Fibroblast of lung (primary cell): ENCODE measurements around the gene ROBO1. TPM values are rescaled to one million over a fixed set of nuclear protein-coding genes. Genes with fewer than 3 reads are reported as not detected.
A peak's percentile ranks its signal among the peaks of the same experiment; 100 is the strongest.

Experiments used
- DNase-seq, 2 donors: peaks; one replicate each; pipeline versions ENCODE4 v3.0.0 to v3.0.0-alpha.2; 2010; ENCODE audit warnings: low read depth in 2 of 2
- H2AFZ ChIP-seq: 2 replicates; pipeline ENCODE4 v1.5.1; 2012; ENCODE audit warnings: low read length, control low read depth, inconsistent platforms
- H3K27ac ChIP-seq: 2 replicates; pipeline ENCODE4 v1.5.1; 2011; ENCODE audit warnings: low read length, control low read depth; ENCODE audit not compliant: insufficient read depth
- H3K27me3 ChIP-seq: 2 replicates; pipeline ENCODE4 v1.5.1; 2011; ENCODE audit warnings: mild to moderate bottlenecking, low read length; ENCODE audit not compliant: control insufficient read depth, insufficient read depth
- H3K36me3 ChIP-seq: 2 replicates; pipeline ENCODE4 v1.5.1; 2011; ENCODE audit warnings: low read length; ENCODE audit not compliant: control insufficient read depth, insufficient read depth
- H3K4me1 ChIP-seq: 2 replicates; pipeline ENCODE4 v1.5.1; 2011; ENCODE audit warnings: low read length; ENCODE audit not compliant: control insufficient read depth, insufficient read depth; ENCODE audit errors: extremely low read depth
- H3K4me2 ChIP-seq: 2 replicates; pipeline ENCODE4 v1.5.1; 2011; ENCODE audit warnings: low read length, control low read depth; ENCODE audit not compliant: insufficient read depth; ENCODE audit errors: extremely low read depth
- H3K4me3 ChIP-seq, 4 experiments: fragments of 200-600 bp in 1 of 4; sonication (generic) in 1 of 4; replicated peaks in 1 of 4; 2 replicates each; pipeline ENCODE4 v1.5.1; 2011 to 2016; ENCODE audit warnings: low read length in 4 of 4, low read depth in 3 of 4, mild to moderate bottlenecking in 3 of 4, control low read depth in 2 of 4, inconsistent platforms in 1 of 4, mixed read lengths in 1 of 4; ENCODE audit not compliant: insufficient read depth in 1 of 4; ENCODE audit errors: control extremely low read depth in 1 of 4
- H3K79me2 ChIP-seq: 2 replicates; pipeline ENCODE4 v1.5.1; 2012; ENCODE audit warnings: mild to moderate bottlenecking, low read length, inconsistent platforms; ENCODE audit not compliant: control insufficient read depth, insufficient read depth
- H3K9ac ChIP-seq: 2 replicates; pipeline ENCODE4 v1.5.1; 2011; ENCODE audit warnings: mild to moderate bottlenecking, low read length, control low read depth; ENCODE audit not compliant: insufficient read depth
- H3K9me3 ChIP-seq: 2 replicates; pipeline ENCODE4 v1.5.1; 2012; ENCODE audit warnings: low read depth, low read length; ENCODE audit not compliant: control insufficient read depth, insufficient read depth
- H4K20me1 ChIP-seq: 2 replicates; pipeline ENCODE4 v1.5.1; 2011; ENCODE audit warnings: low read length; ENCODE audit not compliant: control insufficient read depth, insufficient read depth; ENCODE audit errors: extremely low read depth
- CTCF ChIP-seq, 2 donors: IDR thresholded peaks in 1 of 2; conservative IDR thresholded peaks in 1 of 2; 1 replicate in 1 of 2; 2 replicates in 1 of 2; pipeline ENCODE4 v1.5.1; 2011 to 2012; ENCODE audit warnings: low read length in 2 of 2, control low read depth in 1 of 2, inconsistent platforms in 1 of 2, low read depth in 1 of 2, mild to moderate bottlenecking in 1 of 2
- EZH2 ChIP-seq: IDR thresholded peaks from 2 replicates; pipeline ENCODE4 v1.5.1; 2012; ENCODE audit warnings: low read length, control low read depth, mild to moderate bottlenecking; ENCODE audit errors: missing control alignments
- polyA plus RNA-seq, 2 donors: library from polyadenylated mRNA; depleted of rRNA in 1 of 2; stranded (reverse) in 1 of 2; unstranded in 1 of 2; fragments of >200 nt; gene quantifications; 2 replicates each; pipeline ENCODE4 v1.2.1, GENCODE V29; 2011 to 2012; ENCODE audit warnings: missing spikeins in 1 of 2
- total RNA-seq: library from RNA; depleted of rRNA; stranded (reverse); fragments of >200 nt; gene quantifications from 2 replicates; pipeline ENCODE4 v1.2.1, GENCODE V29; 2014

The ROBO1 gene
- total and polyA plus RNA-seq, 2 donors (not counting 1 experiment from before 2014, with no cell fraction given): 53.8 to 104 TPM

- Histone ChIP-seq H3K79me2 (peaks cover 20% of the 10 kb centered on the region), H3K4me2 (peak overlapping the region; percentile 41)
These were observed 754.8 kb downstream of the ROBO1 start for GRCh38 chr3:79012946-79013362.

GRCh38 chr3:79012530-79012913 is 755.3 kb downstream of the ROBO1 start:
- Histone ChIP-seq H3K9ac (no peak overlapping the region), H2AFZ (no peak overlapping the region), H4K20me1 (no peaks in the 10 kb centered on the region)

More at GRCh38 chr3:79012946-79013362, 754.8 kb downstream of the ROBO1 start:
- no peak overlapping the region for H2AFZ ChIP-seq
- no peaks in the 10 kb centered on the region for H4K20me1 ChIP-seq
- no peaks in the 10 kb centered on the region for H3K9me3 ChIP-seq
- no peak overlapping the region for H3K4me3 ChIP-seq
- TF ChIP-seq CTCF (conservative IDR thresholded peaks at IDR 0.05 in 1 of 2, IDR thresholded peaks at IDR 0.05 in 1 of 2; ENCODE audit: low read depth in 1 of 2, low read length in 2 of 2) (no peak), EZH2 (no peak)
- H3K27ac ChIP-seq: no peak overlapping the region
- H3K27me3 ChIP-seq: no peaks in the 10 kb centered on the region
- no peaks in the 10 kb centered on the region for H3K36me3 ChIP-seq
- no peak overlapping the region for H3K9ac ChIP-seq
- no peak for DNase-seq
- no peaks in the 10 kb centered on the region for H3K4me1 ChIP-seq

GRCh38 chr3:79011821-79012529 is 755.8 kb downstream of the ROBO1 start:
- Histone ChIP-seq H4K20me1 (no peaks in the 10 kb centered on the region), H3K79me2 (peaks cover 19% of the 10 kb centered on the region)

More at GRCh38 chr3:79012530-79012913, 755.3 kb downstream of the ROBO1 start:
- DNase-seq: no peak
- TF ChIP-seq EZH2 (no peak), CTCF (conservative IDR thresholded peaks at IDR 0.05 in 1 of 2, IDR thresholded peaks at IDR 0.05 in 1 of 2; ENCODE audit: low read depth in 1 of 2, low read length in 2 of 2) (no peak)
- H3K79me2 ChIP-seq: peaks cover 19% of the 10 kb centered on the region
- H3K36me3 ChIP-seq: no peaks in the 10 kb centered on the region
- H3K27ac ChIP-seq: no peak overlapping the region
- H3K4me3 ChIP-seq: no peak overlapping the region
- no peak overlapping the region for H3K4me2 ChIP-seq
- no peaks in the 10 kb centered on the region for H3K4me1 ChIP-seq
- H3K27me3 ChIP-seq: no peaks in the 10 kb centered on the region
- H3K9me3 ChIP-seq: no peaks in the 10 kb centered on the region

More at GRCh38 chr3:79011821-79012529, 755.8 kb downstream of the ROBO1 start:
- no peak for DNase-seq
- no peak overlapping the region for H3K4me3 ChIP-seq
- no peaks in the 10 kb centered on the region for H3K36me3 ChIP-seq
- H3K4me2 ChIP-seq: peak overlapping the region; percentile 36
- H3K27ac ChIP-seq: no peak overlapping the region
- no peaks in the 10 kb centered on the region for H3K27me3 ChIP-seq
- TF ChIP-seq EZH2 (no peak), CTCF (conservative IDR thresholded peaks at IDR 0.05 in 1 of 2, IDR thresholded peaks at IDR 0.05 in 1 of 2; ENCODE audit: low read depth in 1 of 2, low read length in 2 of 2) (no peak)
- H3K9me3 ChIP-seq: no peaks in the 10 kb centered on the region
- H3K9ac ChIP-seq: no peak overlapping the region
- H3K4me1 ChIP-seq: no peaks in the 10 kb centered on the region
- H2AFZ ChIP-seq: no peak overlapping the region
